Lower leg skin (tissue), 3 donors: ENCODE results near the gene DOCK1.

Experiments used
- POLR2A ChIP-seq, 2 donors: fragments of 450-650 bp; IDR thresholded peaks; one replicate each; pipeline ENCODE4 v1.6.1; 2016 to 2017; ENCODE audit warnings: antibody characterized with exemption in 2 of 2, mild to moderate bottlenecking in 1 of 2, moderate library complexity in 1 of 2
- TF ChIP-seq, protein P1 (sequence below), 3 donors: fragments of 450-650 bp; IDR thresholded peaks; one replicate each; pipeline ENCODE4 v1.5.1; 2016; ENCODE audit warnings: antibody characterized with exemption in 3 of 3, mild to moderate bottlenecking in 3 of 3, moderate library complexity in 2 of 3

DNA sequence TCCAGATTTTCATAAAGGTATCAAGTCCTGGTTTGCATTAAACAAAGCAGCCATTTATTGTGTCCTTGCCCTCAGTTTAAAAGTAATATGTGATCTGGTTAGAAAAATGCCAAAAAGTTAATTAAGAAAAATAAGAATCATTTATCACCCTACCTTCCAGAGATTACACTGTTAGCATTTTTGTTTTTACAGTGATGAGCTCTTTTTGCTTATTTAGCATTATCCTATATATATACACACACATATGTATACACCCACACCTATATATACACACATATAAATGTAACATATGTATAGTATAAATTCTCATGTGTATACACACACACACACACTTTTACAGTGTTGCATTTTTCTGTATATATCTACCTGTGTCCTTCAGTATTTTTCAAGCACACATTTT is 163.3 kb downstream of the DOCK1 start:
- no peak for TF ChIP-seq POLR2A (IDR thresholded peaks at IDR 0.05)
- TF ChIP-seq, protein P1, sequence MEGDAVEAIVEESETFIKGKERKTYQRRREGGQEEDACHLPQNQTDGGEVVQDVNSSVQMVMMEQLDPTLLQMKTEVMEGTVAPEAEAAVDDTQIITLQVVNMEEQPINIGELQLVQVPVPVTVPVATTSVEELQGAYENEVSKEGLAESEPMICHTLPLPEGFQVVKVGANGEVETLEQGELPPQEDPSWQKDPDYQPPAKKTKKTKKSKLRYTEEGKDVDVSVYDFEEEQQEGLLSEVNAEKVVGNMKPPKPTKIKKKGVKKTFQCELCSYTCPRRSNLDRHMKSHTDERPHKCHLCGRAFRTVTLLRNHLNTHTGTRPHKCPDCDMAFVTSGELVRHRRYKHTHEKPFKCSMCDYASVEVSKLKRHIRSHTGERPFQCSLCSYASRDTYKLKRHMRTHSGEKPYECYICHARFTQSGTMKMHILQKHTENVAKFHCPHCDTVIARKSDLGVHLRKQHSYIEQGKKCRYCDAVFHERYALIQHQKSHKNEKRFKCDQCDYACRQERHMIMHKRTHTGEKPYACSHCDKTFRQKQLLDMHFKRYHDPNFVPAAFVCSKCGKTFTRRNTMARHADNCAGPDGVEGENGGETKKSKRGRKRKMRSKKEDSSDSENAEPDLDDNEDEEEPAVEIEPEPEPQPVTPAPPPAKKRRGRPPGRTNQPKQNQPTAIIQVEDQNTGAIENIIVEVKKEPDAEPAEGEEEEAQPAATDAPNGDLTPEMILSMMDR (IDR thresholded peaks at IDR 0.05): no peak
